ENCODE results near the gene EVI5. TPM values are rescaled to one million over a fixed set of nuclear protein-coding genes. Genes with fewer than 3 reads are reported as not detected.
A peak's percentile ranks its signal among the peaks of the same experiment; 100 is the strongest.

The EVI5 gene
- polyA plus RNA-seq, 3 donors, result 7.6 to 19.4 (median 14.3) TPM

- peaks cover 0 to 7% (median 0%) of the 10 kb centered on the region in 7 donors for H3K9me3 Mint-ChIP-seq
- Histone ChIP-seq H3K4me2 (replicated peaks; ENCODE audit: extremely low read depth, low read length, poor library complexity, severe bottlenecking) (no peak overlapping the region), H3K9me3 (replicated peaks in 1 of 2; ENCODE audit: control insufficient read depth in 1 of 2, insufficient read depth in 1 of 2, low read length in 2 of 2) (no peaks in the 10 kb centered on the region), H2AFZ (ENCODE audit: insufficient read depth, low read depth, low read length, poor library complexity, severe bottlenecking) (no peak overlapping the region), H3K36me3 (replicated peaks in 1 of 2; ENCODE audit: control insufficient read depth in 1 of 2, insufficient read depth in 2 of 2, low read length in 2 of 2) (peaks cover 8 to 32% of the 10 kb centered on the region in 2 donors), H3K27me3 (ENCODE audit: control insufficient read depth in 2 of 2, insufficient read depth in 2 of 2, low read length in 2 of 2) (no peaks in the 10 kb centered on the region), H3K79me2 (ENCODE audit: insufficient read depth, low read length) (peaks cover 36% of the 10 kb centered on the region), H3K4me3 (replicated peaks in 1 of 3; ENCODE audit: low read depth in 2 of 3, low read length in 3 of 3) (no peak overlapping the region), H3K27ac (ENCODE audit: low read depth in 1 of 2, low read length in 2 of 2) (no peak overlapping the region), H4K20me1 (ENCODE audit: insufficient read depth, low read length) (peaks cover 74% of the 10 kb centered on the region), H3K4me1 (ENCODE audit: control insufficient read depth in 1 of 2, insufficient read depth in 2 of 2, low read length in 2 of 2) (peaks cover 0 to 4% of the 10 kb centered on the region in 2 donors), H3K9ac (ENCODE audit: insufficient read depth, low read length, poor library complexity, severe bottlenecking) (no peak overlapping the region)
- no peaks in the 10 kb centered on the region for H3K27me3 Mint-ChIP-seq (ENCODE audit: low read depth in 3 of 3)
- H3K4me1 Mint-ChIP-seq, result peaks cover 21% of the 10 kb centered on the region
- no peak for TF ChIP-seq CTCF (IDR thresholded peaks at IDR 0.05)
- no peak for DNase-seq
- peaks cover 17 to 39% of the 10 kb centered on the region in 2 donors for H3K36me3 Mint-ChIP-seq
- H3K27ac Mint-ChIP-seq, result peak overlapping the region in 1 of 7 donors; percentile 51
- 71% methylated on average over 1 of the region's 4 CpGs for WGBS (ENCODE audit: insufficient coverage)
- intact Hi-C loops (cut with micrococcal nuclease), result no loop called here
- H3K4me3 Mint-ChIP-seq, result no peak overlapping the region
These were observed 48.5 kb downstream of the EVI5 start for GRCh38 chr1:92736395-92736794.

GRCh38 chr1:92730476-92730875 is 54.4 kb downstream of the EVI5 start:
- Histone ChIP-seq H3K4me1 (ENCODE audit: control insufficient read depth in 1 of 2, insufficient read depth in 2 of 2, low read length in 2 of 2) (peaks cover 10 to 30% of the 10 kb centered on the region in 2 donors), H3K9ac (ENCODE audit: insufficient read depth, low read length, poor library complexity, severe bottlenecking) (no peak overlapping the region), H3K27ac (ENCODE audit: low read depth in 1 of 2, low read length in 2 of 2) (no peak overlapping the region), H3K27me3 (ENCODE audit: control insufficient read depth in 2 of 2, insufficient read depth in 2 of 2, low read length in 2 of 2) (no peaks in the 10 kb centered on the region), H3K4me2 (replicated peaks; ENCODE audit: extremely low read depth, low read length, poor library complexity, severe bottlenecking) (no peak overlapping the region), H3K36me3 (replicated peaks in 1 of 2; ENCODE audit: control insufficient read depth in 1 of 2, insufficient read depth in 2 of 2, low read length in 2 of 2) (peaks cover 10 to 29% of the 10 kb centered on the region in 2 donors), H3K79me2 (ENCODE audit: insufficient read depth, low read length) (peaks cover 16% of the 10 kb centered on the region), H3K4me3 (replicated peaks in 1 of 3; ENCODE audit: low read depth in 2 of 3, low read length in 3 of 3) (no peak overlapping the region), H2AFZ (ENCODE audit: insufficient read depth, low read depth, low read length, poor library complexity, severe bottlenecking) (no peak overlapping the region), H3K9me3 (replicated peaks in 1 of 2; ENCODE audit: control insufficient read depth in 1 of 2, insufficient read depth in 1 of 2, low read length in 2 of 2) (no peaks in the 10 kb centered on the region), H4K20me1 (ENCODE audit: insufficient read depth, low read length) (peaks cover 77% of the 10 kb centered on the region)
- no peak overlapping the region for H3K4me3 Mint-ChIP-seq
- no CpG with 5 or more reads among the region's 2 CpGs for WGBS (ENCODE audit: insufficient coverage)
- H3K9me3 Mint-ChIP-seq, result peaks cover 0 to 7% (median 0%) of the 10 kb centered on the region in 7 donors
- H3K4me1 Mint-ChIP-seq, result peaks cover 39% of the 10 kb centered on the region
- peak in 2 of 3 donors; percentile 7 to 10 for DNase-seq
- H3K27me3 Mint-ChIP-seq (ENCODE audit: low read depth in 3 of 3), result no peaks in the 10 kb centered on the region
- H3K36me3 Mint-ChIP-seq, result peaks cover 20 to 45% of the 10 kb centered on the region in 2 donors
- intact Hi-C loops (cut with micrococcal nuclease), result no loop called here
- no peak for TF ChIP-seq CTCF (IDR thresholded peaks at IDR 0.05)
- peak overlapping the region in 5 of 7 donors; percentile 3 to 78 (median 43) for H3K27ac Mint-ChIP-seq
